WTC11 (cell line): Measurements from ENCODE around the gene EIF3L. TPM values are rescaled to one million over a fixed set of nuclear protein-coding genes. Genes with fewer than 3 reads are reported as not detected.

Source experiments
- ATAC-seq: fragments of 200-7000 bp; cut with Tn5 transposase; 2 replicates; pipeline ENCODE4 v1.10.0; 2021; ENCODE audit warnings: mild to moderate bottlenecking, moderate library complexity
- CTCF ChIA-PET: fragments of 300-600 bp; sonication (Branson Sonifier 250); formaldehyde crosslinking; loops from one replicate; lab custom pipeline; 2021; ENCODE audit warnings: antibody characterized with exemption; lab: Charles Lee
- POLR2A ChIA-PET: fragments of 350-600 bp; sonication (Branson Sonifier 250); formaldehyde crosslinking; loops from one replicate; lab custom pipeline; 2021; ENCODE audit warnings: antibody characterized with exemption; lab: Charles Lee
- DNase-seq: peaks from one replicate; pipeline ENCODE4 v3.0.0; 2021; ENCODE audit warnings: low spot score
- H3K27ac Mint-ChIP-seq: 2 replicates; pipeline ENCODE4 v1.8.0; 2021; ENCODE audit warnings: mixed read lengths
- H3K27me3 Mint-ChIP-seq: 2 replicates; pipeline ENCODE4 v1.8.0; 2021; ENCODE audit warnings: low read depth, mild to moderate bottlenecking, moderate library complexity, mixed read lengths
- H3K36me3 Mint-ChIP-seq: 2 replicates; pipeline ENCODE4 v1.8.0; 2021; ENCODE audit warnings: mixed read lengths
- H3K4me1 Mint-ChIP-seq: 2 replicates; pipeline ENCODE4 v1.8.0; 2022; ENCODE audit warnings: mixed read lengths
- H3K4me3 Mint-ChIP-seq: 2 replicates; pipeline ENCODE4 v1.8.0; 2021; ENCODE audit warnings: mild to moderate bottlenecking, moderate library complexity, mixed read lengths
- H3K9me3 Mint-ChIP-seq: 2 replicates; pipeline ENCODE4 v1.8.0; 2021; ENCODE audit warnings: mixed read lengths
- ARID4B ChIP-seq: sonication (generic); formaldehyde crosslinking; IDR thresholded peaks from 2 replicates; pipeline ENCODE4 v1.8.0; 2023; ENCODE audit warnings: missing genetic modification reagents, mild to moderate bottlenecking, borderline replicate concordance
- ATF1 ChIP-seq: sonication (generic); formaldehyde crosslinking; IDR thresholded peaks from 2 replicates; pipeline ENCODE4 v1.8.1; 2023; ENCODE audit warnings: mild to moderate bottlenecking, moderate library complexity, missing genetic modification reagents
- ATF2 ChIP-seq: sonication (generic); formaldehyde crosslinking; IDR thresholded peaks from 2 replicates; pipeline ENCODE4 v1.8.1; 2022; ENCODE audit warnings: low read depth, missing genetic modification reagents, borderline replicate concordance
- ATF3 ChIP-seq: sonication (generic); formaldehyde crosslinking; conservative IDR thresholded peaks from 2 replicates; pipeline ENCODE4 v1.8.1; 2022; ENCODE audit warnings: mild to moderate bottlenecking, missing genetic modification reagents
- EMX1 ChIP-seq: fragments of 250-450 bp; sonication (Bioruptor Pico); IDR thresholded peaks from 2 replicates; pipeline ENCODE4 v1.8.0; 2021; ENCODE audit warnings: mild to moderate bottlenecking
- ETV6 ChIP-seq: sonication (generic); formaldehyde crosslinking; IDR thresholded peaks from 2 replicates; pipeline ENCODE4 v1.8.1; 2022; ENCODE audit warnings: mild to moderate bottlenecking, missing genetic modification reagents
- IRF1 ChIP-seq: sonication (generic); formaldehyde crosslinking; IDR thresholded peaks from 2 replicates; pipeline ENCODE4 v1.8.0; 2023; ENCODE audit warnings: missing genetic modification reagents
- NR1H2 ChIP-seq: sonication (generic); formaldehyde crosslinking; IDR thresholded peaks from 2 replicates; pipeline ENCODE4 v1.9.0; 2021; ENCODE audit warnings: mild to moderate bottlenecking, moderate library complexity, missing genetic modification reagents
- PRRX2 ChIP-seq: fragments of 250-450 bp; sonication (Bioruptor Pico); IDR thresholded peaks from 2 replicates; pipeline ENCODE4 v1.8.0; 2021; ENCODE audit warnings: mild to moderate bottlenecking
- RELA ChIP-seq: sonication (generic); formaldehyde crosslinking; IDR thresholded peaks from 2 replicates; pipeline ENCODE4 v1.8.1; 2022; ENCODE audit warnings: missing genetic modification reagents, mild to moderate bottlenecking, borderline replicate concordance
- SMAD3 ChIP-seq: sonication (generic); formaldehyde crosslinking; IDR thresholded peaks from 2 replicates; pipeline ENCODE4 v1.8.0; 2022; ENCODE audit warnings: missing genetic modification reagents, mild to moderate bottlenecking, borderline replicate concordance
- SP1 ChIP-seq: sonication (generic); formaldehyde crosslinking; conservative IDR thresholded peaks from 2 replicates; pipeline ENCODE4 v1.8.1; 2022; ENCODE audit warnings: missing genetic modification reagents
- TEAD4 ChIP-seq: sonication (generic); formaldehyde crosslinking; IDR thresholded peaks from 2 replicates; pipeline ENCODE4 v1.8.0; 2022; ENCODE audit warnings: mild to moderate bottlenecking, missing genetic modification reagents
- ZMAT4 ChIP-seq: fragments of 250-450 bp; sonication (Bioruptor Pico); IDR thresholded peaks from 2 replicates; pipeline ENCODE4 v1.9.0; 2021; ENCODE audit warnings: mild to moderate bottlenecking
- ZNF281 ChIP-seq: sonication (generic); formaldehyde crosslinking; IDR thresholded peaks from 2 replicates; pipeline ENCODE4 v1.8.0; 2023; ENCODE audit warnings: mild to moderate bottlenecking, missing genetic modification reagents
- ZNF396 ChIP-seq: fragments of 250-450 bp; sonication (Bioruptor Pico); IDR thresholded peaks from 2 replicates; pipeline ENCODE4 v1.8.0; 2021; ENCODE audit warnings: mild to moderate bottlenecking, moderate library complexity, borderline replicate concordance
- ZNF512 ChIP-seq: sonication (generic); formaldehyde crosslinking; IDR thresholded peaks from 2 replicates; pipeline ENCODE4 v1.8.1; 2022; ENCODE audit warnings: missing genetic modification reagents, borderline replicate concordance
- total RNA-seq: library from RNA; stranded (reverse); gene quantifications from 3 replicates; pipeline ENCODE4 v1.2.3, GENCODE V29; 2021

Gene EIF3L
- total RNA-seq, 1 experiment from 2014 or later = 611 TPM

GRCh38 chr22:37804881-37805809 lies 44.1 kb upstream of the EIF3L start (continued):
- TF ChIP-seq ZNF281 = 0 out of 2 replicates have a peak, but pooled peaks have one; percentile 32
- TF ChIP-seq SP1 (CRISPR knock-in tag) = peak; percentile 60
- TF ChIP-seq ARID4B (CRISPR knock-in tag) = peak; percentile 23; the same call in 1 of the 2 replicates
- TF ChIP-seq SMAD3 (CRISPR knock-in tag) = 0 out of 2 replicates have a peak, but pooled peaks have one; percentile 44
- TF ChIP-seq ETV6 (CRISPR knock-in tag) = 0 out of 2 replicates have a peak, but pooled peaks have one; percentile 23

GRCh38 chr22:37805810-37806277 lies 43.4 kb upstream of the EIF3L start:
- DNase-seq (no peak), ATAC-seq (no peak)
- peaks cover 41% of the 10 kb centered on the region for H3K4me1 Mint-ChIP-seq
- ChIA-PET CTCF (interaction anchor here (1.1 kb wide), 1 partner anchor 12 kb away, joined by 5 read pairs; no protein-coding TSS in a partner anchor), POLR2A (interaction anchor here (0.6 to 1.1 kb wide), 3 partner anchors 12 to 62 kb away, joined by 5 to 6 read pairs (median 5); partner anchors contain the start of gene ANKRD54)
- no peaks in the 10 kb centered on the region for H3K36me3 Mint-ChIP-seq
- no peaks in the 10 kb centered on the region for H3K9me3 Mint-ChIP-seq
- peaks cover 70% of the 10 kb centered on the region for H3K27me3 Mint-ChIP-seq
- H3K4me3 Mint-ChIP-seq = peak overlapping the region; percentile 84
- H3K27ac Mint-ChIP-seq = peak overlapping the region; percentile 12; the same call in 1 of the 2 replicates
- no peak for TF ChIP-seq ZMAT4
- no peak for TF ChIP-seq IRF1 (CRISPR knock-in tag)
- no peak for TF ChIP-seq EMX1 (CRISPR knock-in tag)
- no peak for TF ChIP-seq NR1H2 (CRISPR knock-in tag)
- no peak for TF ChIP-seq ZNF396 (CRISPR knock-in tag)
- no peak for TF ChIP-seq ATF1 (CRISPR knock-in tag)
- TF ChIP-seq ATF2 (CRISPR knock-in tag) = no peak
- no peak for TF ChIP-seq PRRX2 (CRISPR knock-in tag)
- TF ChIP-seq ZNF512 (CRISPR knock-in tag) = no peak
- no peak for TF ChIP-seq RELA (CRISPR knock-in tag)
- TF ChIP-seq TEAD4 = no peak
- TF ChIP-seq ATF3 (CRISPR knock-in tag) = no peak
